H9 (cell line): ENCODE measurements around the gene TMEM116. TPM values are rescaled to one million over a fixed set of nuclear protein-coding genes. Genes with fewer than 3 reads are reported as not detected.

Experiments used
- DNase-seq: peaks from one replicate; pipeline ENCODE4 v3.0.0-alpha.2; 2017
- H2AFZ ChIP-seq: one replicate; pipeline ENCODE4 v1.6.1; 2013; ENCODE audit warnings: mild to moderate bottlenecking, low read length, control low read depth, moderate library complexity
- H2AK5ac ChIP-seq: 2 replicates; pipeline ENCODE4 v1.6.1; 2013; ENCODE audit warnings: low read length, control low read depth, mixed read lengths; ENCODE audit not compliant: insufficient read length
- H2BK120ac ChIP-seq: one replicate; pipeline ENCODE4 v1.6.1; 2013; ENCODE audit warnings: low read depth, mild to moderate bottlenecking, low read length, control low read depth, inconsistent platforms; ENCODE audit not compliant: poor library complexity, severe bottlenecking
- H2BK12ac ChIP-seq: 2 replicates; pipeline ENCODE4 v1.6.1; 2013; ENCODE audit warnings: low read length, control low read depth, mixed read lengths, low read depth; ENCODE audit not compliant: insufficient read length
- H2BK15ac ChIP-seq: 2 replicates; pipeline ENCODE4 v1.6.1; 2013; ENCODE audit warnings: low read depth, low read length, control low read depth
- H2BK20ac ChIP-seq: one replicate; pipeline ENCODE4 v1.6.1; 2013; ENCODE audit warnings: low read depth, mild to moderate bottlenecking, low read length, control low read depth, inconsistent platforms; ENCODE audit not compliant: poor library complexity, severe bottlenecking
- H2BK5ac ChIP-seq: 2 replicates; pipeline ENCODE4 v1.6.1; 2013; ENCODE audit warnings: low read length, control low read depth, mixed read lengths; ENCODE audit not compliant: insufficient read length
- H3K14ac ChIP-seq: 2 replicates; pipeline ENCODE4 v1.6.1; 2013; ENCODE audit warnings: low read length, control low read depth; ENCODE audit not compliant: insufficient read depth
- H3K18ac ChIP-seq: 2 replicates; pipeline ENCODE4 v1.6.1; 2013; ENCODE audit warnings: low read depth, mild to moderate bottlenecking, mixed read lengths, low read length, control low read depth; ENCODE audit not compliant: insufficient read length
- H3K23ac ChIP-seq: 2 replicates; pipeline ENCODE4 v1.6.1; 2013; ENCODE audit warnings: low read length, control low read depth, mixed read lengths, low read depth; ENCODE audit not compliant: insufficient read length
- H3K23me2 ChIP-seq: 2 replicates; pipeline ENCODE4 v1.6.1; 2013; ENCODE audit warnings: low read depth, mild to moderate bottlenecking, mixed read lengths, low read length, control low read depth; ENCODE audit not compliant: insufficient read length, poor library complexity, severe bottlenecking
- H3K27ac ChIP-seq: 2 replicates; pipeline ENCODE4 v1.5.1; 2013; ENCODE audit warnings: low read length, control low read depth, mixed read lengths, low read depth; ENCODE audit not compliant: insufficient read length
- H3K27me3 ChIP-seq: 2 replicates; pipeline ENCODE4 v1.6.1; 2013; ENCODE audit warnings: low read length, control low read depth, inconsistent platforms; ENCODE audit not compliant: insufficient read depth
- H3K4ac ChIP-seq: 2 replicates; pipeline ENCODE4 v1.6.1; 2013; ENCODE audit warnings: low read depth, mild to moderate bottlenecking, control low read depth, inconsistent platforms, low read length, moderate library complexity
- H3K4me1 ChIP-seq: 2 replicates; pipeline ENCODE4 v1.6.1; 2013; ENCODE audit warnings: low read length, control low read depth, inconsistent platforms; ENCODE audit not compliant: insufficient read depth
- H3K4me2 ChIP-seq: 2 replicates; pipeline ENCODE4 v1.6.1; 2013; ENCODE audit warnings: low read length, control low read depth, mixed read lengths; ENCODE audit not compliant: insufficient read length, insufficient read depth
- H3K56ac ChIP-seq: 2 replicates; pipeline ENCODE4 v1.6.1; 2013; ENCODE audit warnings: low read depth, mild to moderate bottlenecking, mixed read lengths, low read length, control low read depth; ENCODE audit not compliant: insufficient read length
- H3K79me1 ChIP-seq: 2 replicates; pipeline ENCODE4 v1.6.1; 2013; ENCODE audit warnings: low read depth, mild to moderate bottlenecking, moderate library complexity, low read length, control low read depth, inconsistent platforms; ENCODE audit not compliant: insufficient read depth, poor library complexity, severe bottlenecking
- H3K79me2 ChIP-seq: 2 replicates; pipeline ENCODE4 v1.6.1; 2013; ENCODE audit warnings: low read length, control low read depth, inconsistent platforms; ENCODE audit not compliant: insufficient read depth
- H3K9ac ChIP-seq: 2 replicates; pipeline ENCODE4 v1.6.1; 2013; ENCODE audit warnings: low read length, control low read depth, mixed read lengths; ENCODE audit not compliant: insufficient read length; ENCODE audit errors: extremely low read depth
- H3K9me3 ChIP-seq: one replicate; pipeline ENCODE4 v1.6.1; 2013; ENCODE audit warnings: low read depth, low read length, inconsistent platforms; ENCODE audit not compliant: control insufficient read depth
- H3T11ph ChIP-seq: one replicate; pipeline ENCODE4 v1.6.1; 2013; ENCODE audit warnings: mild to moderate bottlenecking, low read length, control low read depth, inconsistent platforms
- H4K20me1 ChIP-seq: one replicate; pipeline ENCODE4 v1.6.1; 2013; ENCODE audit not compliant: control insufficient read depth, insufficient read length, insufficient read depth
- H4K5ac ChIP-seq: 2 replicates; pipeline ENCODE4 v1.6.1; 2013; ENCODE audit warnings: low read depth, mild to moderate bottlenecking, mixed read lengths, low read length, control low read depth; ENCODE audit not compliant: insufficient read length
- H4K8ac ChIP-seq: replicated peaks from 2 replicates; pipeline ENCODE4 v1.6.1; 2013; ENCODE audit warnings: low read length, control low read depth, mixed read lengths, low read depth; ENCODE audit not compliant: insufficient read length
- H4K91ac ChIP-seq: 2 replicates; pipeline ENCODE4 v1.6.1; 2013; ENCODE audit warnings: low read depth, mild to moderate bottlenecking, moderate library complexity, mixed read lengths, low read length, control low read depth; ENCODE audit not compliant: insufficient read length
- H3K27ac Mint-ChIP-seq, 3 experiments: 2 replicates in 2 of 3; 3 replicates in 1 of 3; pipeline ENCODE4 v1.8.0; 2020 to 2021; ENCODE audit warnings: mixed read lengths in 3 of 3, mild to moderate bottlenecking in 1 of 3, moderate library complexity in 1 of 3
- H3K27me3 Mint-ChIP-seq: 2 replicates; pipeline ENCODE4 v1.8.0; 2021; ENCODE audit warnings: low read depth, mild to moderate bottlenecking, moderate library complexity, mixed read lengths
- H3K36me3 Mint-ChIP-seq, 3 experiments: 2 replicates in 2 of 3; 3 replicates in 1 of 3; pipeline ENCODE4 v1.8.0; 2020 to 2021; ENCODE audit warnings: low read depth in 3 of 3, mixed read lengths in 3 of 3; ENCODE audit not compliant: insufficient read depth in 1 of 3
- H3K4me1 Mint-ChIP-seq, 2 experiments: 2 replicates each; pipeline ENCODE4 v1.8.0; 2020; ENCODE audit warnings: mixed read lengths in 2 of 2
- H3K4me3 Mint-ChIP-seq, 2 experiments: 2 replicates in 1 of 2; 3 replicates in 1 of 2; pipeline ENCODE4 v1.8.0; 2020 to 2021; ENCODE audit warnings: mild to moderate bottlenecking in 2 of 2, mixed read lengths in 2 of 2, moderate library complexity in 1 of 2
- H3K9me3 Mint-ChIP-seq, 2 experiments: 2 replicates in 1 of 2; 3 replicates in 1 of 2; pipeline ENCODE4 v1.8.0; 2020; ENCODE audit warnings: mild to moderate bottlenecking in 2 of 2, mixed read lengths in 2 of 2, moderate library complexity in 1 of 2
- WGBS: extraction: QIAGEN DNeasy Blood & Tissue Kit; methylation state at CpG from one replicate; pipeline ENCODE4 v1.1.7; 2013; ENCODE audit warnings: missing lambda C conversion rate, low lambda C conversion rate, mixed read lengths; ENCODE audit not compliant: insufficient read length; ENCODE audit errors: extremely low coverage; 5-methylcytosine and 5-hydroxymethylcytosine counted together
- total RNA-seq: library from RNA; stranded (reverse); gene quantifications from 2 replicates; pipeline ENCODE4 v1.2.1, GENCODE V29; 2021
- TF ChIP-seq, protein P1 (sequence below): fragments of 200-600 bp; sonication (generic); conservative IDR thresholded peaks from 3 replicates; pipeline ENCODE4 v1.8.0; 2021; ENCODE audit warnings: antibody characterized with exemption, mild to moderate bottlenecking

Gene TMEM116
- total RNA-seq, 1 experiment from 2014 or later: 10.8 TPM

DNA sequence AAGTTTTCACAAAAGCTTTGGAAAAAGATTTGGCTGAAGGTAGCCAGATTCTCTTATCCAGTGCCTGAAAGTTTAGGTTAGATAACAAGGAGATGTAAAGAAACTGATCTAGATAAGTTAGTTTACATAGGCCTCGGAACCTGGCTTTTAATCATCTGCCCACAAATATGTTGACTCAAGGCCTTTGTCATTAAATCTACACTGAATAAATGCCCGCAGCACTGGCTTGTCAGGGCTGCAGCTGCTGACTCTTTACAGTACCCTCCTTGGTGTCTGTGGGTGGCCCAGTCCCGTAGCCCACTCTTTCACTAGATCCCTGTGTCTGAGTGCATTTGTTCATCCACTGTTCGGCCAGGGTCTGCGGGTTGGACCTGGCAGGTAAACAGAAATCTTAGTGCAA lies 58.0 kb downstream of the TMEM116 start:
- H2AFZ ChIP-seq: no peak overlapping the region
- H3K27ac ChIP-seq: no peak overlapping the region
- no peak overlapping the region for H2AK5ac ChIP-seq
- no peak for DNase-seq
- no peak overlapping the region for H4K8ac ChIP-seq
- H3K79me2 ChIP-seq: no peaks in the 10 kb centered on the region
- H3K36me3 Mint-ChIP-seq: peaks cover 27 to 38% (median 36%) of the 10 kb centered on the region in 3 experiments
- peak overlapping the region in 1 of 3 experiments; percentile 38; a peak in 1 of 7 replicates for H3K27ac Mint-ChIP-seq
- H3K56ac ChIP-seq: no peak overlapping the region
- peaks cover 11% of the 10 kb centered on the region for H3K9me3 ChIP-seq
- no peak overlapping the region for H2BK12ac ChIP-seq
- no peak overlapping the region for H3K9ac ChIP-seq
- no peak overlapping the region for H3K4me2 ChIP-seq
- H3K14ac ChIP-seq: no peak overlapping the region
- H3K4me1 Mint-ChIP-seq: peaks cover 0 to 6% of the 10 kb centered on the region in 2 experiments; a peak in 1 of 4 replicates
- no CpG with 5 or more reads among the region's 5 CpGs for WGBS
- H3K4ac ChIP-seq: no peak overlapping the region
- no peak overlapping the region for H3K23ac ChIP-seq
- no peak overlapping the region for H2BK15ac ChIP-seq
- no peaks in the 10 kb centered on the region; the same call in 1 of the 2 replicates for H3K27me3 Mint-ChIP-seq
- no peak overlapping the region for H2BK120ac ChIP-seq
- H3K79me1 ChIP-seq: no peaks in the 10 kb centered on the region
- H4K5ac ChIP-seq: no peak overlapping the region
- H3K23me2 ChIP-seq: no peaks in the 10 kb centered on the region
- H3K4me1 ChIP-seq: no peaks in the 10 kb centered on the region
- H2BK5ac ChIP-seq: no peak overlapping the region
- H2BK20ac ChIP-seq: no peak overlapping the region
- H4K20me1 ChIP-seq: no peaks in the 10 kb centered on the region
- H3K18ac ChIP-seq: no peak overlapping the region
- H3T11ph ChIP-seq: no peak overlapping the region
- TF ChIP-seq, protein P1, sequence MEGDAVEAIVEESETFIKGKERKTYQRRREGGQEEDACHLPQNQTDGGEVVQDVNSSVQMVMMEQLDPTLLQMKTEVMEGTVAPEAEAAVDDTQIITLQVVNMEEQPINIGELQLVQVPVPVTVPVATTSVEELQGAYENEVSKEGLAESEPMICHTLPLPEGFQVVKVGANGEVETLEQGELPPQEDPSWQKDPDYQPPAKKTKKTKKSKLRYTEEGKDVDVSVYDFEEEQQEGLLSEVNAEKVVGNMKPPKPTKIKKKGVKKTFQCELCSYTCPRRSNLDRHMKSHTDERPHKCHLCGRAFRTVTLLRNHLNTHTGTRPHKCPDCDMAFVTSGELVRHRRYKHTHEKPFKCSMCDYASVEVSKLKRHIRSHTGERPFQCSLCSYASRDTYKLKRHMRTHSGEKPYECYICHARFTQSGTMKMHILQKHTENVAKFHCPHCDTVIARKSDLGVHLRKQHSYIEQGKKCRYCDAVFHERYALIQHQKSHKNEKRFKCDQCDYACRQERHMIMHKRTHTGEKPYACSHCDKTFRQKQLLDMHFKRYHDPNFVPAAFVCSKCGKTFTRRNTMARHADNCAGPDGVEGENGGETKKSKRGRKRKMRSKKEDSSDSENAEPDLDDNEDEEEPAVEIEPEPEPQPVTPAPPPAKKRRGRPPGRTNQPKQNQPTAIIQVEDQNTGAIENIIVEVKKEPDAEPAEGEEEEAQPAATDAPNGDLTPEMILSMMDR: no peak
- H4K91ac ChIP-seq: no peak overlapping the region
- H3K9me3 Mint-ChIP-seq: peaks cover 29 to 31% of the 10 kb centered on the region in 2 experiments
- H3K27me3 ChIP-seq: no peaks in the 10 kb centered on the region
- no peak overlapping the region for H3K4me3 Mint-ChIP-seq
